HG03442 (cell line): ENCODE measurements around the gene PKDCC.

Experiments used
- ATAC-seq: cut with Tn5 transposase; IDR thresholded peaks from one replicate; pipeline ENCODE4 v1.9.1; 2021; ENCODE audit warnings: mild to moderate bottlenecking, moderate library complexity; ENCODE audit not compliant: unreplicated experiment

The PKDCC gene

GRCh38 chr2:42086500-42086953, 38.7 kb downstream of the PKDCC start:
- ATAC-seq: no peak

- ATAC-seq: no peak
Observed at GRCh38 chr2:42087137-42087856, 39.5 kb downstream of the PKDCC start.

DNA sequence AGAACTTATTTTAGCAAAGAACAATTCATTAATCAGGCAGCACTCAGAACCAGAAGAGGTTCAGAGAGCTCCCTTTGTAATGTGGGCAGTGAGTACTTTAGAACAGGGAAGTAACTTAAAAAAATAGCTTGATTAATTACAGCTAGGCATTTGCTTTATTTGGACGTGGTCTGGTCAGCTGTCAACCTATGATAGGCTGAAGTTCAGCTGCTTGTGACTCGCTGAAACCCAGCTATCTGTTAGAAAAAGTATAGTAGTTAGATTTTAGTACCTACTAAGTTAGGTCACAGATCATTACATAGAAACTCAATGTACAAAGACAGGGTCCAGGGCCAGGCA, 40.0 kb downstream of the PKDCC start:
- ATAC-seq: no peak

- ATAC-seq: peak; percentile 88
Observed at GRCh38 chr2:42089340-42089925, 41.6 kb downstream of the PKDCC start.

GRCh38 chr2:42090216-42090615, 42.4 kb downstream of the PKDCC start:
- no peak for ATAC-seq

- ATAC-seq: no peak
Observed at GRCh38 chr2:42091671-42092070, 43.9 kb downstream of the PKDCC start.

DNA sequence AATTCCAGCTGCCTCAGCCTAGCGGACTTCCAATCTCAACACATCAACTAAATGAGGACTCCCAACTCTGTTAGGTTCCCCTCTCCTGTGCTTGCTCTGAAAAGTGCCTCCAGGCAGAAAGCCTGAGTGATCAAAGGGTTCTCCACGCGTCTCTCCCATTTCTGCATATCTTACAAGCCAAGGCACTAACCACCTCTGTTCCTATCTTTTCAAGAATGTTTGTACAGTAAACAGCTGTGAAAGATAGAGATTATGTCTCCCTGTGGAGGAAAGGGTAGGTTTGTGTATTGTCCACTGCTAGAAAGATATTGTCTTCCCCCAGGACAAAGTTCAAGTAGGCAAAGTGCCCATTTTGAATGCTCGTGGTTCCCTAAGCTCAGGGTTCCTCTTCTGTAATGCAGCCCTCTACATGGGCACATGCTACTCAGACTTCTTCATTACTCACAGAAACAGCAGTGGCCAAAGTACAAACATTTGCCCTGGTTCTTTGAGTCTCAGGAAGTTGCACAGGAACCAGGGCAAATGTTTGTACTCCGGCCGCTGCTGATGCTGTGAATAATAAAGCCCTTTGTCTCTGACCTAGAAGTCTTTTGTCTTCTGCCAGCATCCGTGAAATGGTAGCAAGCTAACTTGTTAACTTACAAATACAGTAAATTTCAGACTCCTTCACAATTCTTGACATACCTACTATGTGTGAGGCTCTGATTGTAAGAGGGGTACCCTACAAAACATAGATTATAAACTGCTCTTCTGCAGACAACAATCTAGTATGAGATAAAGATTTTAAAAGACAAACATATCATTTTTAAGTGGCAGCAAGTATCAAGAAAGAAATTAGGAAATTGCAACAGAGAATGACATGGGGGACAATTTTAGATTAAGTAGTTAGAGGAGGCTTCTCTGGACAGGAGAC, 44.5 kb downstream of the PKDCC start:
- ATAC-seq: no peak

GRCh38 chr2:42094114-42094513, 46.3 kb downstream of the PKDCC start:
- ATAC-seq: no peak

GRCh38 chr2:42095923-42096408, 48.1 kb downstream of the PKDCC start:
- ATAC-seq: peak; percentile 38

DNA sequence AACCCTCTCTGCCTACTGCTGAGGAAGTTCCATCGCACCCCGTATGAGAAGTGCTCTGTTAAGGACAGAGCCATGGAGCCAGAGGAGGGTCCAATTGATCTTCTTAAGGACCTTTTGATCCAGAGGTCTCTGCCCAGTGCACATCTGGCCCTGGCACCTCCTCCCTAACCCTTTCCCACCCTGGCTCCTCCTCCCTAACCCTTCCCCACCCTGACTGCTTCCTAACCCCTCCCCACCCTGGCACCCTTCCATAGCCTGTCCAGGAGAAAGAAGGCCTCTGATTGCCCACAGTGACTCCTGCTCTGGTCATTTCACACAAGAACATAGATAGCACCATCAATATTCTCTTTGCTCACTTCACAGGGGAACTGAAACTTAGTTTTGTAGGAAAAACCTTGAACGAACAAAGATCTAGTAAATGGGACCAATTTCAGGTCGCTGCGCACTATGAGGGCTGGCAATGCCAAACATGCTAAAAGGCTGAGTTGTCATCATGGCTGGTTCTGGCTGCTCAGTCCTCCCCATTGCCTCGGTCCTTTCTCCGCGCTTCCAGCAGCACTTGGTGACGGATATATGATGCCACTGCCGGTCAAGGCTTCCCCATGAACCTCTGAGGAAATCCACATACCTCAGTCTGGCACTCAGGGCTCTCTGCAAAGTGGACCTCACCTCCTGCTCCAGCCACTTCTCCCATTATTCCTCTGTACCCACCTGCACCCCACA, 49.2 kb downstream of the PKDCC start:
- peak; percentile 45 for ATAC-seq

- no peak for ATAC-seq
Observed at GRCh38 chr2:42098571-42099437, 51.0 kb downstream of the PKDCC start.

DNA sequence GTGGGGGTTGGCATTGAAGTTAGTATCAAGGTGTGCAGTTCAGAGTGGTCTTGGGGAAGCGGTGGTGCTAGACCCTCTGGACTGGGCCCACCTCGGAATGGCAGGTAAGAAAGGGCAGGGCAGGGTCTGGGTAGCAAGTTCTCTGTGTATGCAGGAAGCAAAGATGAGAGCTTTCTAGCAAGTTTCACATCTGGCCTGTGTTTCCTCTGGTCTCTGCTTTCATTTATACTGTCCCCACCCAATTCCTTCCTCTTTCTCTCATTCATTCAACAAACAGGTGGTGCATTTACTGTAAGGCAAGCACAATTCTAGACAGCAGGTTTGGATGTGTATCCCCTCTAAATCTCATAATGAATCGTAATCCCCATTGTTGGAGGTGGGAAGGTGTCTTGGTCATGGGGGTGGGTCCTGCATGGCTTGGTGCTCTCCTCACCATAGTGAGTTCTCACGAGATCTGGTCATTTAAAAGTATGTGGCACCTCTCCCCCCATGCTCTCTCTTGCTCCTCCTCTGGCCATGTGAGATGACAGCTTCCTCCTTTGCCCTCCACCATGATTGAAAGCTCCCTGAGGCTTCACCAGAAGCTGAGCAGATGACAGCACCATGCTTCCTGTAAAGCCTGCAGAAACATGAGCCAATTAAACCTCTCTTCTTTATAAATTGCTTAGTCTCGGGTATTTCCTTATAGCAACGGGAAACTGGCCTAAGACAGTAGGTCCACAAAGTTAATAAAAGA, 51.8 kb downstream of the PKDCC start:
- no peak for ATAC-seq

DNA sequence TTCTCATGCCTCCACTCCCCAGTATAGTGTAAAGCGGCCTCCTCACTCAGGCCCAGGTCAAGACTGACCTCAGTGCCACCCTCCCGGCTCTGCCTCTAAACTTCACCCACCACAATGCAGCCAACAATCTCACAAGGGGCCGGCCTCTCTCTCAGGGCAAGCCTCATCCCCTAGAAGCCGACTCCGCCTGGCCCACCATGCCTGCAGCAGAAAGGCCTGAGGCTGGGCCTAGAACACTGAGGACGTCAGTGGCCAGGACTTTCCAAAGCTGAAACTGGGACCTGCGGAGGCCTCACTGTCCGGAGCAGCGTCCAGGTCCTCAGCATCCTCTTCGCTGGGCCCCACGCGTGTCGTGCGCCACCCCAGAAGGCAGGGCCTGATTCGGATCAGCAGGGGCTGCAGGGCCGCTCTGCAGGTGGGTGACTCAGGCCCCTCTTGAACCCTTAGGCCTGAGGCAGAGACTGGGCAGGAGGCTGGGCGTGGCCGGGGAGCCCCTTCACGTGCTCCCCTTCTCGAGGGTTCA, 52.9 kb downstream of the PKDCC start:
- no peak for ATAC-seq

DNA sequence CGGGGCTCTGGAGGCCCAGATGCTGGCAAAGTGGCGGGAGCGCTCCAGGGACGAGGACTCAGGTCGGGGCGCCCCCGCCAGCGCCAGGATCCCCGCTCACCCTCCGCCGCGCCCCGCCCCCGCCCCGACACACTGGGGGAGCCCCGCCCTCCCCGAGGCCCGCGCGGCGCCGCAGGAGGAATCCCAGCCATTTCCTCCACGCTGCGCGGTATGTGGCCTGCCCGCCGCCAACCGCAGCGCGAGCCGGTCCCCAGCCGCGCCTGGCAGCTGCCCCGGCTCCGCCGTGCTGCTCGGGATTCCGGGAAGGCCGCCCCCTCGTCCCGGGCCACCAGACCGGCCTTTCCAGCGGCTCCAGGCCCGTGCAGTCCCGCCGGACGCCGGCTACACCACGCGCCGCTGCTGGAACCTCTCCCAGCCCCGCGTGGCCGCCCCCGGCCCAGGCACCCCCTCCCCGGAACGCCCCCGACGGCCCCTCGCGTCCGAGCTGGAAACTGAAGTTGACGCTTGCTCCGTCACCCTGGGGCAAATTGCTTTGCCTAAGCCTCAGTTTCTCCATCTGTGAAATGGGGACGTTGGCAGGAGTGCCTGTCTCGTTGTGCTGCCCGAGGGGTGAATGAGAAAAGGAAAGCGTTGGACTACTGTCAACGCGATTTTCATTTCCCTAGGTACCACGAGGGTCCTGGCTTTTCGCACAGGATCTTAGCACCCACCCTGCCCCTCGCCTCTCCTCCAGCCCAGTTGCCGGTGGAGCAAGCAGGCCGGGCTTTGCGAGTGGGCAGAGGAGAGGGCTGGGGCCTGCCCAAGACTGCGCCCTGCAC, 53.6 kb downstream of the PKDCC start:
- ATAC-seq: no peak

- ATAC-seq: peak; percentile 58
Observed at GRCh38 chr2:42102024-42102590, 54.3 kb downstream of the PKDCC start.

GRCh38 chr2:42102591-42103450, 55.0 kb downstream of the PKDCC start:
- peak; percentile 12 for ATAC-seq

DNA sequence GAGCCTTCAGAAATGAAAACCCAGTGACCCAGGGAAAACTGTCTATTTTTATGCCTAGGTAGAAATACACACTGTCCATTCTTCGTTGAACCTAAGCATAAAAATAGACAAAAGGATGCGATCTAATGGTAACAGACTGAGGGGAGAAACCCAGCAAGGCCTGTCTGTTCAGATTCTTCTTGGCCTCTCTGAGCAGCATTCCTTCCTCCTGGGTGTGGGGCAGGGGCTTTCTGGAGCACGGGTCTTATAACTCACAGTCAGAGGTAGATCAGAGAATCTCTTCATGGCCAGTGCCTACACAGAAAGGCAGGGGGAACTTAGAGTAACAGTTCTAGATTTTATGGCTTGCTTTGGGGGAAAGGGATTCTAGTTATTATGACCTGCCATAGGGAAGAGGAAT, 56.0 kb downstream of the PKDCC start:
- ATAC-seq: no peak
